Peyer's patch (tissue), 4 donors: ENCODE results near the gene MAN2A1. TPM values are rescaled to one million over a fixed set of nuclear protein-coding genes. Genes with fewer than 3 reads are reported as not detected.

ENCODE experiments used
- DNase-seq, 3 donors: peaks; one replicate each; pipeline ENCODE4 v3.0.0-alpha.2; 2017 to 2019
- H3K27ac ChIP-seq, 4 donors: fragments of 200-600 bp; sonication (generic); one replicate each; pipeline ENCODE4 v1.5.1; 2016 to 2019
- H3K27me3 ChIP-seq, 2 donors: fragments of 200-600 bp; sonication (generic); one replicate each; pipeline ENCODE4 v1.5.1; 2019
- H3K36me3 ChIP-seq, 3 donors: fragments of 200-600 bp; sonication (generic); one replicate each; pipeline ENCODE4 v1.5.1; 2016 to 2019
- H3K4me1 ChIP-seq, 4 donors: fragments of 200-600 bp; sonication (generic); one replicate each; pipeline ENCODE4 v1.5.1; 2016 to 2019
- H3K4me3 ChIP-seq, 4 donors: fragments of 200-600 bp; sonication (generic); 1 replicate in 3 of 4; 2 replicates in 1 of 4; pipeline ENCODE4 v1.5.1; 2016 to 2019; ENCODE audit warnings: mild to moderate bottlenecking in 1 of 4
- H3K9me3 ChIP-seq, 4 donors: fragments of 200-600 bp; sonication (generic); one replicate each; pipeline ENCODE4 v1.5.1; 2016 to 2019; ENCODE audit warnings: mild to moderate bottlenecking in 1 of 4
- CTCF ChIP-seq, 6 experiments: fragments of 450-650 bp in 4 of 6; fragments of 200-600 bp in 2 of 6; sonication (generic) in 1 of 6; IDR thresholded peaks; one replicate each; pipeline ENCODE4 v1.5.1; 2017 to 2019; ENCODE audit warnings: antibody characterized with exemption in 6 of 6, mild to moderate bottlenecking in 3 of 6, moderate library complexity in 1 of 6
- POLR2A ChIP-seq, 2 donors: fragments of 450-650 bp; IDR thresholded peaks; one replicate each; pipeline ENCODE4 v1.5.1; 2017; ENCODE audit warnings: antibody characterized with exemption in 2 of 2, mild to moderate bottlenecking in 2 of 2, moderate library complexity in 2 of 2
- total RNA-seq, 4 donors: library from RNA; depleted of rRNA; stranded (reverse); fragments of >200 nt; gene quantifications; one replicate each; pipeline ENCODE4 v1.1.0, GENCODE V29; 2016

The MAN2A1 gene
- total RNA-seq, 4 donors from 2014 or later = 52.8 to 112 (median 95.3) TPM

- Histone ChIP-seq H3K9me3 (no peaks in the 10 kb centered on the region), H3K36me3 (no peaks in the 10 kb centered on the region), H3K27me3 (no peaks in the 10 kb centered on the region), H3K4me1 (no peaks in the 10 kb centered on the region), H3K4me3 (no peak overlapping the region), H3K27ac (no peak overlapping the region)
- no peak for DNase-seq
- TF ChIP-seq CTCF (IDR thresholded peaks at IDR 0.05) (no peak), POLR2A (IDR thresholded peaks at IDR 0.05) (no peak)
Measured at GRCh38 chr5:109877670-109878045, 187.9 kb downstream of the MAN2A1 start.

DNA sequence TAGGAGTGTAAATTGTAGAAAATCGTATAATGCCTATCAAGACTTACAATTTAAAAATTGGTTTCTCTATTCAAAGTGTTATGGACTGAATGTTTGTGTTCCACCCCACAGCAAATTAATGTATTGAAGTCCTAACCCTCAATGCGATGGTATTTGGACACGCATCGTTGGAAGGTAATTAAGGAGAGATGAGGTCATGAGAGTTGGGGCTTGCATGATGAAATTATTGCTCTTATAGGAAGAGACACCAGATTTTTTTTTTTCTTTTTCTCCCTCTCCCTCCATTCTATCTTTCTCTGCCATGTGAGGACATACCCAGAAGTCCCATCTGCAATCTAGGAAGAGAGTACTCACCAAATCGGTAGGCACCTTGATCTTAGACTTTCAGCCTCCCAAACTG lies 189.2 kb downstream of the MAN2A1 start:
- no peak for DNase-seq
- Histone ChIP-seq H3K4me3 (no peak overlapping the region), H3K9me3 (no peaks in the 10 kb centered on the region), H3K27me3 (no peaks in the 10 kb centered on the region), H3K36me3 (no peaks in the 10 kb centered on the region), H3K27ac (no peak overlapping the region), H3K4me1 (no peaks in the 10 kb centered on the region)
- TF ChIP-seq CTCF (IDR thresholded peaks at IDR 0.05) (no peak), POLR2A (IDR thresholded peaks at IDR 0.05) (no peak)

- H3K4me3 ChIP-seq = no peak overlapping the region
- H3K9me3 ChIP-seq = no peaks in the 10 kb centered on the region
- no peaks in the 10 kb centered on the region for H3K36me3 ChIP-seq
- no peak for DNase-seq
- H3K27me3 ChIP-seq = no peaks in the 10 kb centered on the region
- TF ChIP-seq CTCF (IDR thresholded peaks at IDR 0.05) (no peak), POLR2A (IDR thresholded peaks at IDR 0.05) (no peak)
- H3K4me1 ChIP-seq = no peaks in the 10 kb centered on the region
- H3K27ac ChIP-seq = no peak overlapping the region
Measured at GRCh38 chr5:109880907-109881685, 191.4 kb downstream of the MAN2A1 start.

DNA sequence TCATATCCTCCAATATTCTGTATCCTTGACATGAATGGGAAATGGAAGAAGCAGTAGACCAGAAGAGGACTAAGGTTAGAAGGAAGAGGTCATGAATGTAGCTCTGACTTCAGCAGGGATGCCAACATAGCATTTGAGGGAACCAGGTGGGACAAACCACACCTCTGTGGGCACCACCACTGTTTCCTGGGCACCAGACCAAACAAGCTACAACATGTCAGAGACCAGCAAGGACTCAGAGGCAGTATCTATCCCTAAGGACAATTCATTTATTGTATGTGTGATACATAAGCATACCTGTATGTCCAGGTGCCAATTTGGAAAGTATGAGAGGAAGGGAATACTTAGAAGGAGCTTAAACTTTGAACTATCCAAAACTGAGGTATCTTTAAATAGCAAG lies 192.8 kb downstream of the MAN2A1 start:
- Histone ChIP-seq H3K4me3 (no peak overlapping the region), H3K36me3 (no peaks in the 10 kb centered on the region), H3K4me1 (no peaks in the 10 kb centered on the region), H3K9me3 (no peaks in the 10 kb centered on the region), H3K27ac (no peak overlapping the region), H3K27me3 (no peaks in the 10 kb centered on the region)
- DNase-seq = no peak
- TF ChIP-seq POLR2A (IDR thresholded peaks at IDR 0.05) = no peak
- TF ChIP-seq CTCF (IDR thresholded peaks at IDR 0.05) = no peak

DNA sequence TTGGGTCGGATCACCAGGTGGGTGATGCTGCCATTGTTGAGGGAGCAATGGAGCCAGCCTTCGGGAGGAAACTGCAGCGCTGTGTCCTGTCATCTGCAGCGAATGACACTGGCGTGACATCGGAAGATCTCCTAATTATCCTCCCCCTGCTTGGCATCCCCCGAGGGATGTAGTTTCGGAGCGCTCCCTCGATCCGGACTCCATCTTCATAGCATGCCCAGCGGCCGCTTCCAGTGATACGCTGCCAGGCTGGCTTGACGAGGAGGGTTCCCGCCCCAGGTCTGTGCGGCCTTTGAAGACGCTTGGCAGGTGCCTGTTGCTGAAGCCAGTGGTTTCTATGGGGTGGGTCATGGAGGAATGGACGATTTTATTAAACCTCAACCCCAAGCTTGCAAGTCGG lies 194.9 kb downstream of the MAN2A1 start:
- no peak overlapping the region for H3K4me3 ChIP-seq
- no peaks in the 10 kb centered on the region for H3K4me1 ChIP-seq
- TF ChIP-seq CTCF (IDR thresholded peaks at IDR 0.05) (no peak), POLR2A (IDR thresholded peaks at IDR 0.05) (no peak)
- H3K36me3 ChIP-seq = no peaks in the 10 kb centered on the region
- no peaks in the 10 kb centered on the region for H3K9me3 ChIP-seq
- H3K27ac ChIP-seq = no peak overlapping the region
- DNase-seq = no peak
- no peaks in the 10 kb centered on the region for H3K27me3 ChIP-seq
